A172 (cell line): ENCODE measurements around the gene CLEC18B. TPM values are rescaled to one million over a fixed set of nuclear protein-coding genes. Genes with fewer than 3 reads are reported as not detected.
A peak's percentile ranks its signal among the peaks of the same experiment; 100 is the strongest.

Experiments
- DNase-seq: peaks from one replicate; pipeline ENCODE4 v3.0.0-alpha.2; 2015; ENCODE audit warnings: low spot score
- total RNA-seq: library from RNA; depleted of rRNA; stranded (reverse); fragments of >200 nt; shearing (Covaris generic); gene quantifications from 2 replicates; pipeline ENCODE4 v1.2.3, GENCODE V29; 2014; rRNA removed

CLEC18B gene
- total RNA-seq: 0.45 and 1.9 TPM in 2 replicates

- DNase-seq: peak; percentile 59
Measured at GRCh38 chr16:74420612-74421481, at the start of gene CLEC18B. TSS of gene CLEC18B (minus strand) at chr16:74421478. CDS start at chr16:74421270, 208 bp downstream.

- no peak for DNase-seq
Measured at GRCh38 chr16:74469946-74470478, 48.7 kb upstream of the CLEC18B start.

- no peak for DNase-seq
Measured at GRCh38 chr16:74468807-74469525, 47.7 kb upstream of the CLEC18B start.

DNA sequence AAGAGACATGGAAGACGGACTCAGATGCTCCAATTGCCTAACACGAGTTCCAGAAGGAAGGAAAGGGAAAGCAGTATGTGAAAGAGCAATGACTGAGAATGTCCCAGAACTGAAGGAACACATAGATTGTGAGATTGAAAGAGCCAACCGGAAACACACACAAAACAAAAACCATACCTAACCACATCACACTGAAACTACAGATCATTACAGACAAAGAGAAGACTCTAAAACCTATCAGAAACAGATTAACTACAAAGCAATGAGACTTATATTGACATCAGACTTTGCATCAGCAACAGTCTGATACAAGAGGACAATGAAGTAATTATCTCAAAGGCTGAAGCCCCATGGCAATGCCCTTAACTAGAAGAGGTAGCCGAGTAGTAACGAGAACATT lies 45.6 kb upstream of the CLEC18B start:
- DNase-seq: no peak

DNA sequence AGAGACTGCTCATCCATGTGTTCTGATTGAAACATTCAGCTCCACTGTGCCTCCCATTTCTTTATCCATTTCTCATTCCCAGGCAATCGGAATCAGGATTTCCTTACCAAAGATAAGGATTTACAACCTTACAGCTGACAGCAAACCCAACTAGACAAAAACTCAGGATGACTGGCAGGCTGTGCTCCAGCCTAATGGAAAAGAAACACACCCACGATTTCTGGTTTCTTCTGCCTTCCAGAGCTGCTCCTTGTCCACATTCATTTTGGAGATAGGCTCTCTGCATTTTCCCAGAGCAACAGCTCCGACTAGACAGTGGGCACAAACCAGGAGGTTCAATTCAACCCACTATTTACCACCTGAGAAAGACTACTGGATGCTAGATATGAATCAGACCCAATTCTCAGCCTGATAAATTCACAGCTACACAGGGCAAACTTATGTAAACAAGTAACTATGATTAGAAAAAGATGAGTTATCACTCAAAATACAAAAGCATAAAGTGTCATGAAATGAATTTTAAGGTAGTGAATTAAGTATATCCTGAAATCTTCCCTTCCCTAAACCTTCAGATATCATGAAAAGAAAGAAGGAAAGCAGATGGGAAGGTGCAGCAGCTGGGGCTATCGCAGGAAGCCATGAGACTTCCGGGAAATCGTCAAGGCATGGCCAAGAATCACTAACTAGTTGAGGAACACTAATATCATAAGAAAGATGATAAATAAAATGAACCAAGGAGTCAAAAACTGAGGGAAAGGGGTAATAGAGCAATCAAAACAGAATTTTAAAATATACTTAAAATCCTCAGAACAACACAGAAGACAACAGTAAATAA lies 44.8 kb upstream of the CLEC18B start:
- no peak for DNase-seq

- no peak for DNase-seq
Measured at GRCh38 chr16:74465281-74465680, 44.0 kb upstream of the CLEC18B start.

DNA sequence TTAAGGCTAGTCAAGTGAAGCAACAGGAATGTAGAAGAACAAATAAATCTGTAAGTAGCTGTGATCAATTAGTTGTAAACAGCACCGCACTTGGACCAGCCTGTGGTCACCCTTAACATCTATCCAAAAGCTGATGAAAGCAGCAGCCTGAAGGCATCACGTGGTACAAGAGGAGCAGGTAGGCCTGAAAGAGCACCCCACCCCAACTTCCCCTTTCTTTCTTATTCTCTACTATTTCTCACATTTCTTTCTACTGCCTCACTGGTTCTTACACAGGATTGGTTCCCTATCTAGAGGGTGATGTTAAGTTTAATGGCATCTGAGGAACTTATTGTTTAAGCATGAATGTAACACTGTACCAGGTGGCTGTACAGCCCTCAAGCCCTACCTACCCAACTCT lies 42.6 kb upstream of the CLEC18B start:
- no peak for DNase-seq

- DNase-seq: peak; percentile 6
Measured at GRCh38 chr16:74462361-74462760, 41.1 kb upstream of the CLEC18B start.

DNA sequence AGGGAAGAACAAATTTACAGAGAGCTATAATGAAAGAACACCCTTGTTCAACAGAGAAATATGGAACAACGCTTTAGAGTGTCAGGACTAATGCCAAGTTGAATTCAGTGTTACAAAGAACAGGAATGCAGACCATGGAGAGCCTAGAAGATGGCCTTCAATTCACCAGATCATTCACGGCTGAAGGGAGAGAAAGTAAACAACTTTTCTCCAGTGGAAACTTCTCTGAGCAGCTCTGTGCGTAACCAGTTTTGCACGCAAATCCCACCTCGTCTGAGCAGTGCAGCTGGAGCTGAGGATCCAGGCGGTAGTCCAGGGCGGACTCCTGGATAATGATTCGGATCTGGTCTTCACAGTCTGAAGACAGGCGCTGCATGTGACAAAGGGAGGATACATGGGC lies 40.5 kb upstream of the CLEC18B start:
- no peak for DNase-seq

- DNase-seq: no peak
Measured at GRCh38 chr16:74460542-74460941, 39.3 kb upstream of the CLEC18B start.

DNA sequence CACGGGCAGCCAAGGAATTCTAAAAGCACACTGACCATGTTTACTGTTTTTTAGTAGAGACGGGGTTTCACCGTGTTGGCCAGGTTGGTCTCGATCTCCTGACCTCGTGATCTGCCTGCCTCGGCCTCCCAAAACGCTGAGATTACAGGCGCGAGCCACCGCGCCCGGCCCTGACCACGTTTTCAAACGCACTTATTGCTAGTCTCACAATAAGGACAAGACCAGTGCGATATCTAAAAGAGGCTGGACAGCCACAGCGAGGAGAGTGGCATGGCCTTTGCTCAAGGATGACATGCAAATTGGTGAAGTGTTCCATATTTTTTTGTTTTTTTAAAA lies 35.0 kb upstream of the CLEC18B start:
- DNase-seq: no peak

DNA sequence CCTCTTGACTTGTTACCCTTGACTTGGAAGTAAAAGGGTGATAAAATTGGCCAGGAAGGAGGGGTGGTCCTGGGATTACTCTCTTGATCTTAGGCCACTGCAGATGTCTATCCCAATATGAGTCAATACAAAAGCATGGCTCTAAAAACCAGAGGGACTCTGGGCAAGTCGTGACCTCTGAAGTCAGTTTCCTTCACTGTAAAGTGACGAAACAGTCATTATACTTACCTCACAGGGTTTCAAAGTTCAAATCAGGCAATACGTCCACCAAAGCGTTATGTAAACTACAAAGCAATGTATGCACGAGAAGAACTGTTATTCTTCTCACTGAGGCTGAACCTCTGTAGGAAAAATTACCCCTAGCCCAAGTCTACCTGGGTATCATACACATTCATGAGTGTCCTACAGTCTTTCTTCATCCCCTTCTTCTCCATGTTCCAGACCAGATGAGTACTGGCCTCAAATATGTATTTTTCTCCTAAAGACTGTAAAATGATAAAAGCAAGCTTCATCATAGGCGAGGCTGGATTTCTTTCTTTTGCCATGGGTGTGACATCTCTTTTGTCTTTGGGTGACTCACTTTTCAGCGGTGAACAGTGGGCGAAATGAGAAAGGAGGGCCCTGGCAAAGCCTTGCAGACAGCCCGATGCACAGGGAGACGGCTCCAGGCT lies 34.5 kb upstream of the CLEC18B start:
- DNase-seq: peak; percentile 40

DNA sequence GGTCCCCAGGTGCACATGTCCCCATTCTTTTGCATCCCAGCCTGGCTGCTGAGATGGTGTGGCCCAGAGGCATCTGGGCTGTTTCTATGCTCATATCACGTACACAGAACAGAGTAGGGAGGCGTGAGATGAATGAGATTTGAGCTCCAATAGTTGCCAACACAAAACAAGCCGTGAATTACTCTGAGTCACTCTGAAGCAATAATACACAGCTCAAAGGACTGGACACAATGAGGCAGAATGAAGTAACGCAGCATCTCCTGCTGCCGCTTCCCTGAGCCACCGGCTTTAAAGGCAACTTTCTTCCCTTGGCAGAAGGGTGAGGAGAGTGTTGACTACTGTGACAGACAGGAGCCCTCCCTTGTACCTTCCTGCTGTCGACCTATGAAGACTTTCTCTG lies 33.9 kb upstream of the CLEC18B start:
- DNase-seq: peak; percentile 5

DNA sequence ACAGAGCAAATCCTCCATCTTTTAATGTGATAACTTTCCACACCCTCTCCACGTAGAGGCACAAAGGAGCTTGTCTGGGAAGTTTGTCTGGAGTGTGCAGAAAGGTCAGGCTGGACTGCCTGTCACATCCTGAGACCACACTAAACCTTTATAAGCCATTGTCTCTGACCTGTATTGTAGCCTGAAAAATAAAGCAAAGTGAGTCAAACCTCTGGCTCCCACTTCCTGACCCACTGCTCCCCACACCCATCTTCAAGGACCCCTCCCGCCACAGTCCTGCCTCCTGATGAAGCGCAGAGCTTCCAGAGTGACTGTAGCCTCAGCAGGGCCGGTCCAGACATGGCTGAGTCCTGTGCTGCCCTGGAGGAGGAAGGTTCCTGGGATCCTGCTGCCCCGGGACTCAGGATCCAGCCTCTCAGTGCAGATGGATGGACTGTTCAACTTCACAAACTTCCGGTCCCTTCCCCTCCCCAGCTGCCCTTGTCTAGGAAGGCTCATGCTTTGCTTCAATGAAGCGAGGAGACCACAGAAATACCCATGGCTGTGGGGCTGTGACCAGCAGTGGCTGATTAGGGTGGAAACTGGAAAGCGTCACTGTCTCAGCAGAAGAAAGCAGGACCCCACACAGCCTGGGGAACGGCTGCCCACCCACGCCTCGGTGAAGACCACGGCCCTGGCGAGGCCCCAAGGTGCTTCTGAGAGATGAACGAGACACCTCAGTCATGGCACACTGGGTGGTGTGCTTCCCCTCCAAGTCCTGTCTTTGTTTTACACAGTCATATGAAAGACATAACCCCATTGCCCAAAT lies 30.9 kb upstream of the CLEC18B start:
- DNase-seq: no peak

DNA sequence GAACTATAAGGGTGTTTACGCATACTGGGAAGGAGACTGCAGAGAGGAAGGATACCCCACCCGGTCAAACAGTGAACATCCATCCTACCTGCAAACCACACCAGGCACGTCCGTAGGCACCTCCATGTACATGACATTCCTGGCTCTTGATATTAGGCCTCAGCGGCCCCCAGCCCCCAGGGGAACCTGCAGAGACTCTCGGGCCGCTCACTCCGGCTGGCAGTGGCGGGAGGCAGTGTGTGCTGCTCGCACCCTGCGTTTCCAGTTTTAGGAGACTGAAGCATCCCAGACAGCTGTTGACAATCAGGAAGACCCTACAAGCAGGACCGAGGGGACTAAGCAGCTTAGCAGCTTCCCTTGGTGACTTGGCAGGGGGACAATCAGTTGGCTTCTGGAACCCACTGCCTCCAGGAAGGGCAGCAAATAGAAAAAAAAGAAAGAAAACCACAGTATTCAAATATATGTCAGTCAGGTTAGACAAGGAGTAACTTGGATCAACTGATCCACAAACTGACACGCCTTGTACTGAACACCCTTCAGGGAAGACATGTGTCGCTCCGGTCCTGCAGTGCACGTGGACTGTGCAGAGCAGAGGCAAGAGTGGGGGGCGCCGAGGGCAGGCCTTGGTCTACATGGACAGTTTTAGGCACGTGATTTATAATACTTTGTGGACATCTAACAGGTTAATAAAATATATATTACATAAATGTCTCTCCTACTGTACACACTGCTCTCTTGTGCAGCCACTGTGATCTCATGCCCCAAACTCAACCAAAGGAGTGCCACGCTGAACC lies 29.9 kb upstream of the CLEC18B start:
- DNase-seq: no peak

GRCh38 chr16:74450236-74450635 lies 29.0 kb upstream of the CLEC18B start:
- DNase-seq: no peak

GRCh38 chr16:74449470-74449869 lies 28.2 kb upstream of the CLEC18B start:
- DNase-seq: peak; percentile 85

DNA sequence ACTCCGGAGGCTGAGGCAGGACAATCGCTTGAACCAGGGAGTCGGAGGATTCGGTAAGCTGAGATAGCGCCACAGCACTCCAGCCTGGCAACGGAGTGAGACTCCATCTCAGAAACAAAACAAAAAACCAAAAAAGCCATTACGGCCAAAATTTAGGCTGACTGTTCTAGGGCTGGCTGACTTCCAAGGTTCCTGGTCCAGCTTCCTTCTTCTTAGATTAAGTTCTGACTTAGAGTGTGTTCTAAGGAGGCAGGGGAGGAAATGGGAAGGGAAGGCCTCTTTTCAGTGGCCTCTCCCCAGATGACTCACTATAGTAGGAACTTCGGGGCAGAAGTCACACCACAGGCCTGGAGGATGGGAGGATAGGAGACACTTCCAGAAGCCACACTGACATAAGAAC lies 27.7 kb upstream of the CLEC18B start:
- peak; percentile 96 for DNase-seq

DNA sequence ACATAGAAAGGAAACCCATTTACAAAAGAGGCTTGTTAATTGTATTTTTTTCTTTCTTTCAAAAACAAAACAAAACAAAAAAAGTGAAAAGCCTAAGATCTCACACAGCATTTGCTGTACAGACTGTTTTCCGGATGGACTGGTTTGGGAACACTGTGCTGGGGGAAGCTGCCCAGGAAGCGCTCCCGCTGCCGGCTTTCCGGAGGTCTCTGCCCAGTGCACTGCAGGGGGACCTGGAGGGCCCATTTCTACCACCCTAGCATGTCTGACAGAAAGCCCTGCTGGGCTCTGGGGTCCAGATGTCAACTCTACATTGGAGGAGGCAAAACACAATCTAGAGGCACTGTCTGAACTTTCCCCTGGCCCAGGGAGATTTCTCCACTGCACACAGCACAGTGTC lies 26.3 kb upstream of the CLEC18B start:
- no peak for DNase-seq

GRCh38 chr16:74446866-74447265 lies 25.6 kb upstream of the CLEC18B start:
- DNase-seq: no peak
